NCI-H82 treated with DMSO at 0.1 percent for 48 hours (cell line): Measurements from ENCODE around the gene STK32C.

Experiments used
- DNase-seq: peaks from one replicate; lab custom pipeline; 2025; ENCODE audit not compliant: unreplicated experiment; lab: John Stamatoyannopoulos, UW

STK32C gene

DNA sequence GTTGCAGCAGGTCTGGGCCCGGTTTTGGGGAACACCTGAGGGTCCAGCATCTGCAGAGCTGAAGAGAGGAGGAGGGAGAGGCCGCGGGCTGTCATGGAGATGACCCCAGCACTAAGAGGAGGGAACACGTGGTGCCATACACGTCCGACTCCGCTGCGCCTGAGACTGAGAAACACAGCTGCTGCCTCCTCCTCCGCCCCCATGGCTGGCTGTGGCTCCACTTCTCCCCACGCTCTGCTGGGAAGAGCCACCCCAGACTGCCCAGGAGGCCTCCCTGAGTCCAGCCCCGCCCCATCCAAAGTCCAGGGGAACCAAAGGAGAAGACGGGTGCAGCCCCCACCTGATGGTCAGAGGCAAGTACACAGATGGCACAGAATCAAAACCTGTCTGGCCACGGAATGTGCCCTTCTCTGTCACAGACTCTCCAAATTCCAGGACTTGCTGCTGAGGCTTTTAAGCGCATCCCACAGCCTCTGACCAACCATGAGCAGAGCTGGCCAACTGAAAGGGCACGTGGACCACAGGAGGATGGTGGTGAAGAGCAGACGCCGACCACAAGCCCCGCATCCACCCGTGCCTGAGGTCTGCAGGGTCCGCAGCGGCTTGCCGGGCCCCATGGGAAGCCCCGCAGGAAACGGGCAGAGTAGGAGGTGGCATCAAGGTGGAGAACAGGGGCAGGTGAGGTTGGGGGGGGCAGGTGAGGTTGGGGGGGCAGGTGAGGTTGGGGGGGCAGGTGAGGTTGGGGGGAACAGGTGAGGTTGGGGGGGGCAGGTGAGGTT is 24.0 kb downstream of the STK32C start:
- no peak for DNase-seq

- no peak for DNase-seq
Measured at GRCh38 chr10:132282667-132283603, 24.8 kb downstream of the STK32C start.

DNA sequence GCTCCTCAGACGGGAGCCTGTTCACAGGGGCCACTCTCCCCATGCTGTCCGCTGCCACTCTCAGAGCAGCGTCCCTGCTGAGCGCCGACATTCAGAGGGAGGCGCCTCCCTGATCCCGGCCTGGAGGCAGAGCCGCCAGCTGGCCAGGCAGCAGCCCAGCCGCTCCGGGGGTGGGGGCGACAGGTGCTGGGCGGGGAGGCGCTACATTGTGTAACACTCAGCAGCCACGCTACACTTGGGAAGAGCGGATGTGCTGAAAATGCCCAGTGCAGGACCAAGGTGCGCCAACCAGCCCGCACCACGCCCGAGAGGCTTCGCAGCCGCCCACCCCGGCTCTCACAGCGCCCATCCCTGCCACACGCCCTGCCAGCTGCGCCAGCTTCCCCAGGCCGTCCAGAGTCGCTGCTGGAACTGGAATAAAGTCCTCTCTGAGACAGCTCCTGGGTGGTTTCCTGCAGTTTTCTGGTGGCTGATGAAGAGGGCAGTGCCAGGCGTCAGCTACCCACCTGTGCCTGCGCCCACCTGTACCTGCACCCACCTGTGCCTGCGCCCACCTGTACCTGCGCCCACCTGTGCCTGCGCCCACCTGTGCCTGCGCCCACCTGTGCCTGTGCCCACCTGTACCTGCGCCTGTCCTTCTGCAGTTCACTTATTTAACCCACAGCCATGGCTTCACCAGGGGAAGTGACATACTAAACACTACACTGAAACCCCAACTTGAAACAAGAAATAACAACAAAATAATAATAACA is 25.7 kb downstream of the STK32C start:
- DNase-seq = no peak

- no peak for DNase-seq
Measured at GRCh38 chr10:132280646-132281074, 27.1 kb downstream of the STK32C start.

DNA sequence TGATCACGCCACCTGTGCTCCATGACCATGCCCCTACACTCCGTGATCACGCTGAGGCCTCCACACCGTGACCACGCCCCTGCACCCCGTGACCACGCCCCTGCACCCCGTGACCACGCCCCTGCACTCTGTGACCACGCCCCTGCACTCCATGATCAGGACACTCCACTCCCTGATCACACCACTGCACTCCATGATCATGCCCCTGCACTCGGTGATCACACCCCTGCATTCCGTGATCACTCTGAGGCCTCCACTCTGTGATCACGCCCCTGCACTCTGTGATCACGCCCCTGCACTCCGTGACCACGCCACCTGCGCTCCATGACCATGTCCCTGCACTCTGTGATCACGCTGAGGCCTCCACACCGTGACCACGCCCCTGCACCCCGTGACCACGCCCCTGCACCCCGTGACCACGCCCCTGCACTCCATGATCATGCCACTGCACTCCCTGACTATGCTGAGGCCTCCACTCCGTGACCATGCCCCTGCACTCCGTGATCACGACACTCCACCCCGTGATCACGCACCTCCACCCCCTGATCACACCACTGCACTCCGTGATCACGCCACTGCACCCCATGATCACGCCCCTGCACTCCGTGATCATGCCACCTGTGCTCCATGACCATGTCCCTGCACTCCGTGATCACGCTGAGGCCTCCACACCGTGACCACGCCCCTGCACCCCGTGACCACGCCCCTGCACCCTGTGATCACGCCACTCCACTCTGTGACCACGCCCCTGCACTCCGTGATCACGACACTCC is 27.7 kb downstream of the STK32C start:
- no peak for DNase-seq

GRCh38 chr10:132277311-132277741 is 30.4 kb downstream of the STK32C start:
- no peak for DNase-seq

DNA sequence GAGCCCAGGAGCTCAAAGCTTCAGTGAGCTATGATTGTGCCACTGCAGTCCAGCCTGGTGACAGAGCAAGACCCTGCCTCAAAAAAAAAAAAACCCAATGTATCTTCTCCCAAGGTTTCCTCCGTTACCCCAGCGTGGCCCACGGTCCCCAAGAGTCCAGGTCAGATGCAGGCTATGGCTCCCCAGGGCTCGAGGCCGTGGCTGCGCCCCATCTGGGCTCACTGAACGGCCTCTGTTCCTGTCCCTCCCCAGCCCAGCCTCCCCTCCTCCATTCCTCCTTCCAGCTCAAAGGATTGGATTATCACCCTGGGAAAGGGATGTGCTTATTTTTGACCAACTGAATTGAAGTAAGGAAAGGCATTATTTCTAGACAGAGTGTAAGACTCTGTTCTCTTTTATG is 31.0 kb downstream of the STK32C start:
- no peak for DNase-seq

GRCh38 chr10:132276179-132276675 is 31.5 kb downstream of the STK32C start:
- DNase-seq = no peak

GRCh38 chr10:132275426-132276178 is 32.1 kb downstream of the STK32C start:
- DNase-seq = no peak

GRCh38 chr10:132274986-132275385 is 32.8 kb downstream of the STK32C start:
- no peak for DNase-seq

GRCh38 chr10:132274581-132274980 is 33.2 kb downstream of the STK32C start:
- DNase-seq = no peak

GRCh38 chr10:132273966-132274365 is 33.8 kb downstream of the STK32C start:
- DNase-seq = no peak

DNA sequence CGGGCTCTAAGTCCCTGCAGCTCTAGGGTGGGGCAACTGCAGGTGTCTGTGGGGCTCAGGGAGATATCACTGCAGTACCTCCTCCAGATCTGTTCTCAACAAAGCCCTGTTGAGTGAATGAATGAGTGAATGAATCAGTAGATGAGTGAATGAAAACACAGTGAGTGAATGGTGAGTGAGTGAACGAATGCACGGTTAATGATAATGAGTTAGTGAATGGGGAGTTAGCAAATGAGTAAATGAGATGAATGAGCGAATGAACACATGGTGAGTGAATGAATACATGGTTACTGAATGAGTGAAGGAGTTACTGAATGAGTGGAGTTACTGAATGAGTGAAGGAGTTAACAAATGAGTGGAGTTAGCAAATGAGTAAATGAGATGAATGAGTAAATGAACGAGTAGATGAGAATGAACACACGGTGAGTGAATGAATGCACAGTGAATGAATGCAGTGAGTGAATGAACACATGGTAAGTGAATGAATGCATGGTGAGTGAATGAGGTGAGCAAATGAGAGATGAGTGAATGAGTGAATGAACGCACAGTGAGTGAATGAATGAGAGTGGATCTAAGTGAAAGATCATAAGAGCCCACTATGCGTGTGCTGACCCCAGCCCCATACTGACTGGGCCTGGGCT is 34.3 kb downstream of the STK32C start:
- no peak for DNase-seq

GRCh38 chr10:132272231-132272971 is 35.3 kb downstream of the STK32C start:
- no peak for DNase-seq

GRCh38 chr10:132271458-132272230 is 36.1 kb downstream of the STK32C start:
- no peak for DNase-seq

GRCh38 chr10:132270721-132271457 is 36.9 kb downstream of the STK32C start:
- no peak for DNase-seq

GRCh38 chr10:132270256-132270655 is 37.5 kb downstream of the STK32C start:
- DNase-seq = no peak
